Measurements from ENCODE around the gene KIF19. TPM values are rescaled to one million over a fixed set of nuclear protein-coding genes. Genes with fewer than 3 reads are reported as not detected.

KIF19 gene
- total RNA-seq, 1 experiment from 2014 or later, result not detected

- ChIA-PET POLR2A (ENCODE audit: unreplicated experiment) (no interaction called here), CTCF (interaction anchor here (0.6 kb wide), 2 partner anchors 22 to 161 kb away, joined by 4 to 13 read pairs; no protein-coding TSS in a partner anchor)
- no peaks in the 10 kb centered on the region; the same call in 1 of the 2 replicates for H3K4me1 ChIP-seq (replicated peaks; ENCODE audit: insufficient read depth)
- H3K9me3 ChIP-seq (ENCODE audit: insufficient read depth, low read depth), result no peaks in the 10 kb centered on the region
- H3K4me2 ChIP-seq, result no peak overlapping the region
- H3K36me3 ChIP-seq (ENCODE audit: low read depth), result no peaks in the 10 kb centered on the region
- no peak for DNase-seq
- intact Hi-C loops (cut with micrococcal nuclease; ENCODE audit: unreplicated experiment), result loop anchor here (5.0 kb wide), 1 partner anchor 70 kb away; the partner anchor contains the start of gene TTYH2
- peaks cover 43% of the 10 kb centered on the region for H3K27me3 ChIP-seq (ENCODE audit: insufficient read depth, low read depth)
- BruUV-seq (replicated peaks), result no TSS peak
- no peaks in the 10 kb centered on the region for H3K79me2 ChIP-seq (ENCODE audit: low read depth)
- no peak overlapping the region for H3K27ac ChIP-seq
- H2AFZ ChIP-seq, result no peak overlapping the region
- no peaks in the 10 kb centered on the region for H4K20me1 ChIP-seq (ENCODE audit: insufficient read depth)
- H3F3A ChIP-seq (ENCODE audit: insufficient read depth, low read depth), result no peaks in the 10 kb centered on the region
- no peaks in the 10 kb centered on the region for H3K9me2 ChIP-seq (ENCODE audit: insufficient read depth)
- TF ChIP-seq EZH2 (IDR thresholded peaks at IDR 0.05; ENCODE audit: low read depth) (no peak), CTCF (conservative IDR thresholded peaks at IDR 0.05) (no peak)
- no peak overlapping the region for H3K4me3 ChIP-seq
These were observed 43.2 kb upstream of the KIF19 start for GRCh38 chr17:74282587-74283370.

GRCh38 chr17:74283371-74283673 lies 42.7 kb upstream of the KIF19 start:
- BruUV-seq (replicated peaks), result no TSS peak
- intact Hi-C loops (cut with micrococcal nuclease; ENCODE audit: unreplicated experiment), result loop anchor here (5.0 kb wide), 1 partner anchor 71 kb away; the partner anchor contains the start of gene TTYH2
- Histone ChIP-seq H4K20me1 (ENCODE audit: insufficient read depth) (no peaks in the 10 kb centered on the region), H3K4me1 (replicated peaks; ENCODE audit: insufficient read depth) (no peaks in the 10 kb centered on the region; the same call in 1 of the 2 replicates), H3K36me3 (ENCODE audit: low read depth) (no peaks in the 10 kb centered on the region), H2AFZ (no peak overlapping the region), H3K4me2 (no peak overlapping the region), H3K79me2 (ENCODE audit: low read depth) (no peaks in the 10 kb centered on the region), H3K9me2 (ENCODE audit: insufficient read depth) (no peaks in the 10 kb centered on the region), H3F3A (ENCODE audit: insufficient read depth, low read depth) (no peaks in the 10 kb centered on the region), H3K9me3 (ENCODE audit: insufficient read depth, low read depth) (no peaks in the 10 kb centered on the region), H3K27ac (no peak overlapping the region), H3K4me3 (no peak overlapping the region), H3K27me3 (ENCODE audit: insufficient read depth, low read depth) (peaks cover 43% of the 10 kb centered on the region)
- ChIA-PET POLR2A (ENCODE audit: unreplicated experiment) (no interaction called here), CTCF (interaction anchor here (0.6 kb wide), 1 partner anchor 160 kb away, joined by 13 read pairs; no protein-coding TSS in a partner anchor)
- TF ChIP-seq EZH2 (IDR thresholded peaks at IDR 0.05; ENCODE audit: low read depth), result no peak
- no peak for TF ChIP-seq CTCF (conservative IDR thresholded peaks at IDR 0.05)
- no peak for DNase-seq

- CTCF ChIA-PET, result no interaction called here
- TF ChIP-seq CTCF (conservative IDR thresholded peaks at IDR 0.05) (no peak), EZH2 (IDR thresholded peaks at IDR 0.05; ENCODE audit: low read depth) (no peak)
These were observed 38.9 kb upstream of the KIF19 start for GRCh38 chr17:74287031-74287602.

More at GRCh38 chr17:74287031-74287602, 38.9 kb upstream of the KIF19 start:
- Histone ChIP-seq H3F3A (ENCODE audit: insufficient read depth, low read depth) (no peaks in the 10 kb centered on the region), H4K20me1 (ENCODE audit: insufficient read depth) (no peaks in the 10 kb centered on the region), H3K9me3 (ENCODE audit: insufficient read depth, low read depth) (no peaks in the 10 kb centered on the region), H3K4me2 (no peak overlapping the region), H3K4me3 (no peak overlapping the region), H3K79me2 (ENCODE audit: low read depth) (no peaks in the 10 kb centered on the region), H3K27me3 (ENCODE audit: insufficient read depth, low read depth) (peaks cover 55% of the 10 kb centered on the region), H3K9me2 (ENCODE audit: insufficient read depth) (no peaks in the 10 kb centered on the region), H2AFZ (no peak overlapping the region), H3K36me3 (ENCODE audit: low read depth) (no peaks in the 10 kb centered on the region), H3K27ac (no peak overlapping the region), H3K4me1 (replicated peaks; ENCODE audit: insufficient read depth) (no peaks in the 10 kb centered on the region; the same call in 1 of the 2 replicates)
- DNase-seq, result no peak
- BruUV-seq (replicated peaks), result no TSS peak
- POLR2A ChIA-PET (ENCODE audit: unreplicated experiment), result no interaction called here
- intact Hi-C loops (cut with micrococcal nuclease; ENCODE audit: unreplicated experiment), result no loop called here
